Stimulated activated CD4-positive, alpha-beta T cell treated with anti-CD3 and anti-CD28 coated beads, Interleukin-1b, Interleukin-23, amount 100 ng/mL, for 24 hours (primary cell): Measurements from ENCODE around the gene DNTTIP2.
"Not testable (repeated sequence)": the region's sequence is repeated elsewhere in the genome, so short reads cannot be mapped to it uniquely, and the experiment has no call there.

Experiments
- DNase-seq, 4 experiments: peaks; one replicate each; pipeline ENCODE4 v3.0.0-alpha.2; 2020; ENCODE audit warnings: low read depth in 4 of 4, low spot score in 1 of 4

Gene DNTTIP2

GRCh38 chr1:93842750-93843500, 36.1 kb downstream of the DNTTIP2 start:
- no peak for DNase-seq

DNA sequence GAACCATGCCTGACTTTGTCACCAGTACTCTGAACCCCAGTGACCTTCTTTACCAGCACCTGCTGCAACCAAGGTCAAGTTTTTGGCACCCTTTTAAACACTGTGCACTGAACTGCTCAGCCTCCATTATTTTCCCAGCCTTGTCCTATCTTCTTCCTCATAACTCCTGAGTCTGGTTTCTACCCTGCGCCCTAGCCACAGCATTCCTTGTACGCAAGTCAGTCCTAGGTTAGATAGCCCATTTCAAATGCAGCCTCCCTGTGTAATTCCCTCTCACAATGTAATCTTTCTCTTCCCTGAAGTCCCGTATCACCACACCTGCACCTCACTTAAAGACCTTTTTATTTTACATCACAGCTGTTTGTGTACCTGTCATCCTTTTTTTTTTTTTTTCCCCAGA, 37.2 kb downstream of the DNTTIP2 start:
- no peak for DNase-seq

- DNase-seq = no peak
These were observed 38.0 kb downstream of the DNTTIP2 start for GRCh38 chr1:93840956-93841482.

GRCh38 chr1:93839753-93840152, 39.3 kb downstream of the DNTTIP2 start:
- no peak for DNase-seq

DNA sequence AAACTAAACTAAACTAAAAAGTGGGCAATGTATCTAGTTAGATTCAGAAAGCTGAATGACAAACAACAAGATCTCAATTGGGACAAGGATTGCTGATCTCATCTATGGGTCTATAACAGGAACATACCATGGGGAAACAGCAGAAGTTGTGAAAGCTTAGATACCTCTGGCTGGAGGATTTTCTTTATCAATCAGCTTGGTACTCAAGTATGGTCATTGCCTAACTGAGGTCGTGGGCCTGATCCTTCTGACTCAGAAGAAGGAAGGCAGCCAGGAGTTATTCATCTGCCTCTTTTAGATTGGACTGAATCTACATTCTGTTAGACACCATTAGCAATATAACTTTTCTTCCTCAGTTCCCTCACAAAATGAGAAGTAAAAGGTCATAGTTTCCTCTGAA, 39.7 kb downstream of the DNTTIP2 start:
- no peak for DNase-seq

GRCh38 chr1:93837961-93838360, 41.0 kb downstream of the DNTTIP2 start:
- DNase-seq = no peak

- not testable (repeated sequence) for DNase-seq
These were observed 45.7 kb downstream of the DNTTIP2 start for GRCh38 chr1:93833293-93833692.

DNA sequence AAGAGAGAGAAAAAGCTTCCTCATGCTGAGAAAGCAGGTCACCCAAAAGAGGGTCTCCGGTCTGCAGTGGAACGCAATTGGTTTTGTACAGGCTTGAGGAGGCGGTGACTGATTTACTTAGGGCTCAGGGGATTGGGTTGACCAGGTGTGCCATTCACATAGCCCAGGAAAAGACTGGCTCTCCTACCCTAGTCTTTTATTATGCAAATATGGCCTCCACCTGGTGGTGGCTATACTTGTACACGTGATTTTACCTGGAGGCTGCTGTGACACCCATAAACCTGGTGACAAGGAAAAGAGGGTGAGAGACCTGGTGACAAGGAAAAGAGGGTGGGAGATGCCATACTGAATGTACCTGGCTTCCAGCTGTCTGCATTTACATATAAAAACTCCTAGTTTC, 49.9 kb downstream of the DNTTIP2 start:
- no peak for DNase-seq

DNA sequence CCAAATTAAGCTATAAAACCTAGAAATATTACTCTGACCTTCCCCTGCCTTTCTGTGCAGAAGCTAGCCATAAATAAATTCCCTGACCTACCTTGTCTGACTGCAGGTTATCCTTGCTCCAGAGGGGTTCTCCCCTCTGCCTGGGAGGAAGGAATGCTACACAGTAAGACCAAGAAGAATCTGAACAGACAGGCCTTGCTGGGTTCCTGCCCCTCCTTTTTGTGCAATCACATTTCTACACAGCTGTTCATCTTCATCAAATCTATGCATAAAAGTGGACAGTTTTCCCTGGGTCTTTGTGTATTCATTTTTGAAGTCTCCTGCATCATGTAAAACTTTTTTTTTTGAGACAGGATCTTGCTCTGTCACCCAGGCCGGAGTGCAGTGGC, 50.6 kb downstream of the DNTTIP2 start:
- no peak for DNase-seq

GRCh38 chr1:93827633-93828366, 51.2 kb downstream of the DNTTIP2 start:
- no peak for DNase-seq

DNA sequence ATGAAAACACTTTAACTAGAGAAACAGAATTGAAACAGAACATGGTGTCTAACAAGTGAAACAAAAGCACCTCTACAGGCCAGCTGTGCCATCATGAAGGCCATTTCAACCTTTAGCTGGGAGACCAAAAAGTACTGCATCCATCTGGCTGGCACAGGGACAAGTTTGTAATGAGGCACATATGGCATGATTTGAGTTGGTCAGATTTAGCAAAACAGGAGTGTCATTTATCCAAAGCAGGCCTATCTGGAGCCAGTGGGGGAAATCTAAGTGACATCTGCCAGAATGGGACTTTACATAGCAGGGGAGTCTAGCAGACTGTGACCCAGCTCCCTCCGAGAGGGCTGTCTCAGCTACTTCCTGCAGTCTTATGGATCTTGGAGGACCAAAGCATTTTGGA, 51.9 kb downstream of the DNTTIP2 start:
- DNase-seq = no peak

DNA sequence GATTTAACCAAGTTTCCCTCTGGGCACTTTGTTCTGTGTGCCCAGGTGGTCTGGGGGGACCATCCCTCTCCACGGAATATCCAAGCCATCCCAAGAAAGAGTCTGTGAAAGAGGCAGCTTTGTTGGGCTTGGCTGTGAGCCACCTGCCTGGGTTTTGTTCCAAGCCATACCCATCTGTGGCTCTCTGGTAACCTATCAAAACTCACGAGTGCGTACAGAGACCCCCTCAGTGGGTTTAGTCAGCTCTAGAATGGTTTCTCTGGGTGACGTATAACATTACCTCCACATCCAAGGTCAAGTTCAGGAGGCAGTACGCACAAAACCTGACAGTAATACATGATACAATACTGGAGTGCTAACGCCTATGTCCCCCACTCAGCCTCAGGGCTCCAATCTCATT, 54.2 kb downstream of the DNTTIP2 start:
- no peak for DNase-seq

DNA sequence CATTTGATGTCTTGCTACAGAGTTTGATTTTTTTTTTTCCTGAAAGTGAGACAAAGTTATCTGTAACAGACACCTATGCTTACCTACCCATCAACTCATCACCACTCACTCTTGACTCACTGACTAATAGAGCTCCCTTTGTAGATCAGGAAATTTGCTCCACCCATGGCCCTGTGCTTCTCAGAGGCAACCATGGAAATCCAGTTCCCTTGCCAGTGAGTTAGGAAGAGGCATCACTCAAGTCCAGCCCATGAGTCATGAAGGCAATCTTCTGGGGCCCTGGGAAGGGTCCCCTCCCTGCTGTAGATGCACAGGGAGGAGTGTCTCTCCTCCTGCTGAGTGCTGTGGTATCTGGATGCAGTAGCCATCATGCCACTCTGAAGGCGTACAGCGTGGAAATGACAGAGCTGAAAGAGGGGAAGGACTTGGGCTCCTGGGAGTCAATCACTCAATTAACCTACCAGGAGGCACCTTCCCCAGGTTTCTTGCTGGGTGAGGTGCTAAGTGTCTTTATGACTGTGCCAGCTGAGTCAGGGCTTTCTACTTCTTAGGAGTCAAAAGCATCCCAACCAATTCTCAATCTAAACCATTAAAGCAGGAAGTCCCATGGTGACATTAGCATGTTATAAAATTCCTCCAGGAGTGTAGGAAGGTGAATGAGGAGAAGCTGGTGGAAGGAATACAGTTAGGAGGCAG, 56.1 kb downstream of the DNTTIP2 start:
- no peak for DNase-seq

DNA sequence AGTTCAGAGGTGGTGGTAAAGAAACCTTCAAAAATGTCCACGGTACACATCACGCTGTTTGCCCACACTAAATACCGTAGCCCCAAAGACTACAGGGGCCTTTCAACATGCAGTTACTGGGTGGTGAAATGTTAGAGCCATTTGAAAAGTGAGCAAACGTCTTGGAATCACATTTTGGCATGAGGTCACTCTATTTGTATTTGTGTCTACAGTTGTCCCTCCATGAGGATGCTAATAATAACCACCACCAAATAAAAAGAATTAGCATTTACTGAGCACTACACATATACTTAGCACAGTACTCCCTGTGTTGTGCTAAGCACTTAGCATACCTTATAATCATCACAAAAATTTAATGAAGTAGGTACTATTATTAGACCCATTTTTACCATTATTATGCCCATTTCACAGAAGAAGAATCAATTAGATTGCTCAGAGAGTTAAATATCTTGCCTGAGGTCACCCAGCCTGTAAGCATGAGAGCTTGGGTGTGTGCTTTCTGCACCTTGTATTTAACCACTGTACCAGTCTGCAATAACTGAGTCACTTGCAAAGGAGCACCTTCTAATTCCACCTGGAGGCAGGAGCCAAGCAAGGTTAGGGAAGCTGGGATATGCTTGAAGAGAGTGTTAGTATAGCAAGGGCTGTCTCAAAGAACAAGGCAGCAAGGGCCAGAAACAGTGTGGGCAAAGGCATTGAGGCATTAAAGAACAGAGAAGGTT, 57.4 kb downstream of the DNTTIP2 start:
- DNase-seq = no peak

GRCh38 chr1:93820554-93821422, 58.2 kb downstream of the DNTTIP2 start:
- no peak for DNase-seq

GRCh38 chr1:93818570-93818959, 60.4 kb downstream of the DNTTIP2 start:
- DNase-seq = no peak

GRCh38 chr1:93817819-93818569, 61.0 kb downstream of the DNTTIP2 start:
- no peak for DNase-seq

DNA sequence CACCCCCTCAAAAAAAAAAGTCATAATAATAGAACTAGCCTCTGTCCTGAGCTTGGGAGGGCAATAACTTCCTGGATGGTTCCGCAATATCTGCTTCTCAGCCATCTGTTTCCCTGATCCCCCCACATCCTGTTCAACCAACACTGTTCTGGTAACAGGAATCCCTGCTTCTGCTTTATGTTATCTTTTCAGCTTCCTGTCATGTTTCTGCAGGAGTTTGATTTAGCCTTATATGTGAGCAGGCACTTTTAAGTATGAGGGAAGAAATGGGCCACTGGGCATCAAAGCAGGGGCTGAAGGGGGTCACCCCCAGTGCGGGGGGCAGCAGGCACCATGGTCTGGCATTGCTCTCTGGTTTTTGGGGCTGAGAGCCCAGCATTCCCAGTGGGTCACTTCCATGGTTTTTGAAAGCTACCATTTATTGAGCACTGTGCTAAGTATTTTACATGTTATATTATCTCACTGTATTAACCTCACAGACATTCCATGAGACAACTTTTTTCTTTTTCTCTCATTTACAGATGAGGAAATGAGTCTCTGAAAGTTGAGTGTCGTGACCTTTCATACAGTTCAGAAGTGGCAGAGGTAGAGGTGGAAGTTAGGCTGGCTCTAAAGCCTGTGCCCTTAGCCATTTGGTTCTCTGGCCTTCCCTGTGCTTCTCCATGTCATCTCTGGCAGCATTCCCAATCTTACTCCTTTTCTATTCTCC, 61.9 kb downstream of the DNTTIP2 start:
- no peak for DNase-seq
